HG03558 (cell line): ENCODE measurements around the gene FADD.

Source experiments
- ATAC-seq: cut with Tn5 transposase; IDR thresholded peaks from one replicate; pipeline ENCODE4 v1.9.1; 2021; ENCODE audit warnings: moderate number of reproducible peaks; ENCODE audit not compliant: unreplicated experiment; ENCODE audit errors: extremely low read depth

FADD gene, protein sequence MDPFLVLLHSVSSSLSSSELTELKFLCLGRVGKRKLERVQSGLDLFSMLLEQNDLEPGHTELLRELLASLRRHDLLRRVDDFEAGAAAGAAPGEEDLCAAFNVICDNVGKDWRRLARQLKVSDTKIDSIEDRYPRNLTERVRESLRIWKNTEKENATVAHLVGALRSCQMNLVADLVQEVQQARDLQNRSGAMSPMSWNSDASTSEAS

DNA sequence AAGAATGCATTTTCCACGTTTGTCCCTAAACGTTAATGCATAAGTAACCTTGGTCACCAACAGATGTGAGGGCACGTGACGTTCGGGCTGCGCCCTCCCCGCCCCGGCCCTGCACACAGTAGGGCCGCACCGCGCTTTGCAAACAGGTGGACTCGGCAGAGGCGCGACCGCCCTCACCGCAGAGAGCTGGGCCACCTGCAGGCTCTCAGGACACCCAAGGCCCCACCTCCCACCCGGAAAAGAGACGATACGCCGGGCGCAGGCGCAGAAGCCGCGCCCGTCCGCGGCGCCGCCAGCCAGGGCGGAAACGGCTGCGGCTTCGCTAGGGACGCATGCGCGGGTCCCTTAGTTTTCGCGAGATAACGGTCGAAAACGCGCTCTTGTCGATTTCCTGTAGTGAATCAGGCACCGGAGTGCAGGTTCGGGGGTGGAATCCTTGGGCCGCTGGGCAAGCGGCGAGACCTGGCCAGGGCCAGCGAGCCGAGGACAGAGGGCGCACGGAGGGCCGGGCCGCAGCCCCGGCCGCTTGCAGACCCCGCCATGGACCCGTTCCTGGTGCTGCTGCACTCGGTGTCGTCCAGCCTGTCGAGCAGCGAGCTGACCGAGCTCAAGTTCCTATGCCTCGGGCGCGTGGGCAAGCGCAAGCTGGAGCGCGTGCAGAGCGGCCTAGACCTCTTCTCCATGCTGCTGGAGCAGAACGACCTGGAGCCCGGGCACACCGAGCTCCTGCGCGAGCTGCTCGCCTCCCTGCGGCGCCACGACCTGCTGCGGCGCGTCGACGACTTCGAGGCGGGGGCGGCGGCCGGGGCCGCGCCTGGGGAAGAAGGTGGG, at the start of gene FADD:
TSS of gene FADD (plus strand) at position 377 of the 831 bp plus-strand sequence. CDS start at position 541, 164 bp downstream.
- ATAC-seq: peak; percentile 61

DNA sequence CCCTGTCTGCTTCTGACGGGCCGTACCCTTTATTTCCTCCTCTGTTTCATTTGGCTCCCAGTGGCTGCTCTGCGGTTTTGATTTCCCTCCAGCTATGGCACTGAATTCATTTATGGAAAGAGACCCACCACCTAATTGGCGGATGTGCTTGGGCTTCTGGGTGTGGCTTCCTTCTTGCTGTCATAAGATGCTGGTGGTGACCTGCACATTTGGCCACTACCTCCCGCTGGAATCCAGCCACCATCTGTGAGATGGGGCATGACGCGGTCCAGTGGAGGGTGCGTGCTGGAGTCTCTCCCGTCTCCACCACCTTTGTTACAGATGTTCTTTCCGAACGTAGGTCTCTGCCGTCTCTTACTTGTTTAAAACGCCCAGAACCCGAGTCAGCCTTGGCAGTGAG, 47.7 kb upstream of the FADD start:
- no peak for ATAC-seq

DNA sequence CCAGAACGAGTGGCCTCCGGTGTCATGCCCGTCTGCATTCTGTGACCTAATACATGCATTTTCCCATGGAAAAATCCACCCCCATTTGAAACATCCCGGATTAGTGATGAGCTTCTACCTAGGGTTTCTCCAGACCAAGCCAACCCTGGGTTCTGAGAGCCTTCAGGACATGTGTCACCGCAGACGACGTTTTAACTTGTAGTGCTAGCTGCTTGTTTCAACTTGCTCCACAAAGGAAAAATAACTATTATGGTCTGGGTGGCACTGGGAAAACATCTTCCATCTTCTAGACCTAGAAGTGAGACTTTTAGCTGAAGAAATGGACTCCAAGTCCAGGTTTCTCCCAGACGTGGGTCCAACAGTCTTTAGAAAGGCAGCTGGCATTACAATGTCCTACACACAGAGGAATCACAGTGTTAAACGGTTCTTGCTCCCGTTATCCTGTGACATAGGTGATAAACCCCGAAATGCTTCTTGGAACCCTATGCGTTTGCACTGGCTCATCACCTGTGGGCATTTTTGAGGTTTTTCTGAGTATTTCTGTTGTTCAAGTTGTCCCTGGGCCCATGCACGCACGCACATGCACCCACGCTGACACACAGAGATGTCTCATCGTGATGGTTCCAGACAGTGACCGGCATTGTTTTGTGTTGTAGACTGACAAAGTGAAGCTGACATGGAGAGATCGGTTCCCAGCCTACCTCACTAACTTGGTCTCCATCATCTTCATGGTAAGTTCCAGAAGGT, 46.6 kb upstream of the FADD start:
- ATAC-seq: no peak

DNA sequence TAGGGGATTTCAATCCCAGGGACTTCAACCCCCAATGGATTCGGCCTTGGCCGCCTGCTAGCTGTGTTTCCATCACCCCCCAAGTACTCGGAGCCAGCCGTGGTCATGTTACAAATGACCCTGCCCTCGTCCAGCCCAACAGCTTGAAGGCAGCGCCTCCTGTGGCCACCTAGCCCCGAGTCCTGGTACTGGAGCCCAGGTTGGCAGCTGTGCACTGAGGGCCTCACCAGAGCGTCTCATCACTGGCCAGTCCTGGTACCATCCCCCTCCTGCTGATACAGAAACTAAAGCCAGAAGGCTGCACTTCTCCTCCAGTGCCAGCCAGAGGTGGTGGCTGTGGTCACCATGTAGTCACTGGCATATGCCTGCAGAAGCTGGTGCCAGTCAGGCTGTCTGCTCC, 44.9 kb upstream of the FADD start:
- no peak for ATAC-seq

DNA sequence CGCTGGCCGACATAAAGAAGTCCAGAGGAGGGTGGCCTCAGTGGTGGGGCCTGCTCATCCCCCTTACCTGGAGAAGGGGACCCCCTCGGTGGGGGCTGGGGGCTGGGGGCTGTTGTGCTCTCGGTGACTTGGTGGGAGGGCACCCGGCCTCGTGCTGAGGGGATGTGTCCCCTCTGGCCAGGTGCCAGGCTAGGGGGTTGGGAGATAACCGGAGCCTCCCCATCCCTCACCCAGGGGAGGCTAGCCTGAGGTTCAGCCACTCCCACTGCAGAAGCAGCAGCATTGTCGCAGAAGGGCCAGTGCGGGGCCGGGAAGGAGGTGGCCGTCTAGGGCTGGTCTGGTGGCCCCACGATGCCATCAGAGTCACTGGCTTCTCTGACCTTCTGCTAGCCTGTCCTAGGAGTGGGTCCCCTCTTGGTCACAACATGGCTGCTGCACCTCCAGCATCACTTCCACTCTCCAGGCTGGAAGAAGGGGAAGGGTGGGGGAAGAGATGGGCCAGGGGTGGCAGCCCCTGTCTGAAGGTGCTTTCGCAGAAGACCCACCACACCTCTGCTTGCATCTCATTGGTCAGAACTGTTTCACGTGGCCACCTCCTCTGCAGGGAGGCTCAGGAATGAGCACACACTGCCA, 44.2 kb upstream of the FADD start:
- ATAC-seq: no peak

DNA sequence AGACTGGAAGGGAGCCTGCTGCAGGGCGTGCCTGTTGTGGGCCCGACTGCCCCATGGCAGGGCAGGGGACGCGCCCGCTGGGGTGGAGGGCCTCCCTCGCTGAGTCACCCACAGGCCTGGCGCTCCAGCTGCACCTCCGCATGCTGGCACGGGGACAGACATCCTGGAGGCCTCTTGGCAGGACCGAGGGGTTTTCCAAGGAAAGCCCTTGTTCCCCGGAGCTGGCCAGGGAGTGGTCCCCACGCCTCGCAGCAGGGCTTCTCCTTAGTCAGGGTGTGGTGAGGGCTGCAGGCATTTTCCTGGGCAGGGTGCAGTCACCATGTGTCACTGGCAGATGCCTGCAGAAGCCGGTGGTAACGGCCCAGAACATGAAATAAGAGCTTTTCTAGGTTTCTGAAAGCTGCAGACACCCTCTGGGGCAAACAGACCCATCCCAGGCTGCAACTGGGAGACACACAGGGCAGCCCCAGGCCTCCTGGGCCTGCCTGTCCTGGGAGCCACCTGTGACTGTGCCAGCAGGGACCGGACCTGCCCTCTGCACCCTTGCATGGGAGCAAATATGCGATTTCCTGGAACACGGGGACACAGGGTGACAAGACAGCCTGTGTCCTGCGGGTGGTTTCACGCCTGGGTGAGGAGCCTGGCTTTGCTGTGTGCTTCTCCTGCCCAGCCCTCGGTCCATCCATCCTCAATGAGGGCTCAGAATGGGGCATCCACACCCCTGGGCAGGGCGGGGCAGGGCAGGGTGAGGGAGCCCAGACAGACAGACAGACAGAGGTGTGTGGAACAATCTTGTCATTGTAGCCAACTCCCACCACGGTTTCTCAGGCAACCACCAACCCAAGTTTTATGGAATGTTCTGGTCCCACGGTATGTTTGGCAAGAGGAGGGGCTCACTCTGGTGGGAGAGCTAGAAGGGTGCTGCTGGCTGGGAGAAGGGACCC, 43.2 kb upstream of the FADD start:
- no peak for ATAC-seq

DNA sequence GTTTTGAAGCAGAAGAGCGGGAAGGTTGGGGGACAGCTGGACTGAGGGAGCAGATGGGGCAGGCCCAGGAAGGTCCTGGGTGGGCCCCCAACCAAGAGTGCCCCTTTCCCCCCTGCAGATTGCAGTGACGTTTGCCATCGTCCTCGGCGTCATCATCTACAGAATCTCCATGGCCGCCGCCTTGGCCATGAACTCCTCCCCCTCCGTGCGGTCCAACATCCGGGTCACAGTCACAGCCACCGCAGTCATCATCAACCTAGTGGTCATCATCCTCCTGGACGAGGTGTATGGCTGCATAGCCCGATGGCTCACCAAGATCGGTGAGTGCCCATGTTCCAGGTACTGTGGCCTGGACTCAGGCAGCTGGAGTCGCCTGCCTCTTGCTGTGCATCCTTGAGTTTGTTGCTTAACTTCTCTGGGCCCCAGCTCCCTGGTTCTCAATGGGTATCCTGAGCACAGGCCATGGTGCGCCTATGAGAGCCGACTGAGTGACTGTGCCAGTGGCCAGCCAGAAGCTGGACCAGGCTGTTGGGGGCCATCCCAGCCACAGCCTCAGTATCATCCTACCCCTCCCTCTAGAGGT, 42.0 kb upstream of the FADD start:
- no peak for ATAC-seq

DNA sequence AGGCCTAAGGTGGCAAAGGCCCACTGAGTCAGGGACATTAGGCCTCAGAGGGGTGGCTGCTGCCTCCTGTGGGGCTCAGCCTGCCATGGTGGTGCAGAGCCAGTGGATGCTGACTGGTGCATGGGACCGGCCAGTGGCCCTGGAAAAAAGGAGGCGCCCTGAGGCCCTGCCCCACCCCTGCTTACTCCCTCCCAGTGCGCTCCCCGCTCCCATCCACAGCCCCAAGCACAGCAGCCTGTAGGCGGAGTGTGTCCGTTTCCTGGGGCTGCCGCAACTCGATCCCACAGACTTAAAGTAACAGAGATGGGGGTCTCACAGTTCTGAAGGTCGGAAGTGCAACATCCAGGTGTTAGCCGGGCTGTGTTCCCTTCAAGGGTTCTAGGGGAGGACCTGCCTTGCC, 38.4 kb upstream of the FADD start:
- no peak for ATAC-seq

DNA sequence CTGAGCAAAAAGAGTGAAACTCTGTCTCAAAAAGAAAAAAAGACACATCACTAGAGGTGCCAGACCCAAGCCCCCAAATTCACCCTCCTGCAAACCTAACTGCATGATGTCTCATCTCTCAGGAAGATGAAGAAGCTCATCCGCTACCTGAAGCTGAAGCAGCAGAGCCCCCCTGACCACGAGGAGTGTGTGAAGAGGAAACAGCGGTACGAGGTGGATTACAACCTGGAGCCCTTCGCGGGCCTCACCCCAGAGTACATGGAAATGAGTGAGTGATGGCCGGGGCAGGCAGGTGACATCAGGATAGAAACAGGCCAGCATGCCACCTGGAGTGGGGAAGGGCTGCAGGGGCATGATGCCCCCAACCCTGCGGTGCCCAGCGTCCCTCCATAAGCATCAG, 36.0 kb upstream of the FADD start:
- no peak for ATAC-seq

DNA sequence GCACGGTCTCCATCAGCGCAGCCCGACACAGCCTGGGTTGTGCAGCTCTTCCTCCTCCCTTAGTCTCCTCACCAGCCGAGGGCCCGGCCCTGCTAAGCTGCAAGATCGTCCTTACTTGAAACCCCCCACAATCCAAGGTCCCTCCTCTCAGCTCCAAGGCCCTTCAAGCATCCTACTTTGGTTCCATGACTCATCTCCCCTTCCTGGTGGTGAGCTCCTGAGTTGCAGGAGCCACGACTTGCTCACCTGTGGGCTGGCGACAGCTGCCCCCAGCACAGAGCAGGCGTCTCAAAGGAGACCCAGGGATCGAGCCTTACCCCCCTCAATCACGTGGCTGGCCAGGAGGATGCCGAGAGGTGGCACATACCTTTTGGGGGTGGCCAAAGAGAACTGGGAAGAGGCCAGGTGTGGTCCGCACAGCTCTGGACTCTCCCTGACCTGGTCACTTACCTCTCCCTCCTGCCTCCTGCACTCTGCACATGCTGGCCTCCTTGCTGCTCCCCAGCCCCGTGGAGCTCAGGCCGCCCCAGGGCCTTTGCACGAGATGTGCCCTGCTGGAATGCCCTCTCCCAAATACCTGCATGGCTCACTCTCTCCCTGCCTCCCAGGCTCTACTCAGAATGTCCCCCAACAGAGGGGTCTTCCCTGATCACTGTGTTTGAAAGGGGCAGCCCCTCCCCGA, 35.2 kb upstream of the FADD start:
- no peak for ATAC-seq

DNA sequence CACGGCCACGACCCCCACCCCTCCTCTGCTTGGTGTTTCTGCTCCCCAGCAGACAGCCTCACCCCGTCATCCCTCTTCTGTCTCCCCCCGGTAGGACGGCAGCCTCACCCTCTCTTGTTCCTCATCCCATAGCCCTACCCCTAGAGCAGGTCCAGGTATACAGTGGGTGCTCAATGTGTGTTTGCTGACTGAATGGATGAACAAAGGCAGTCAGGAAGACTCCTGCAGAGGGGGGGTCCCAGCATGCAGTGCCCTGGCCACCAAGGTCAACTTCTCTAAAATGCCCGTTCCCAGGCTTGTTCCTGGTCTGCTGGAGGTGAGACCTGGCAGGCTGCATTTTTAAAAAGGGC, 34.7 kb upstream of the FADD start:
- no peak for ATAC-seq

DNA sequence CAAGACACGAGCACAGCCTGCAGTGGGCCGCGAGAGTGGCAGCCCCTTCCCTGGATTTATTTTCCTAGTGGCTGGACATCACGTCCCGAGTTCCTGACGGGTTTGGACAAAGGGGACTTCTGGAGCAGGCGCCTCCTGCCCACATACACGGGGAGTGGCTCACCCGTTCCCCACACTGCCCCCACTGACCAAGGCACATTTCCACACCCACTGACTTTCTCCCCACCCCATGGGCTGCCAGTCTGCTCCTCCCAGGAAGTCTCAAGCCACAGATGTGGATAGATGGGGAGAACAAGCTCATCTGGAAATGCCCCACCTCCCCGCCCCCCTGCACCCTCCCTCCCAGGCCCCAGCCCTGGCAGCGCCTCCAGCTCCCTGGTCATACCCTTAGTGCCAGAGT, 34.0 kb upstream of the FADD start:
- ATAC-seq: no peak

DNA sequence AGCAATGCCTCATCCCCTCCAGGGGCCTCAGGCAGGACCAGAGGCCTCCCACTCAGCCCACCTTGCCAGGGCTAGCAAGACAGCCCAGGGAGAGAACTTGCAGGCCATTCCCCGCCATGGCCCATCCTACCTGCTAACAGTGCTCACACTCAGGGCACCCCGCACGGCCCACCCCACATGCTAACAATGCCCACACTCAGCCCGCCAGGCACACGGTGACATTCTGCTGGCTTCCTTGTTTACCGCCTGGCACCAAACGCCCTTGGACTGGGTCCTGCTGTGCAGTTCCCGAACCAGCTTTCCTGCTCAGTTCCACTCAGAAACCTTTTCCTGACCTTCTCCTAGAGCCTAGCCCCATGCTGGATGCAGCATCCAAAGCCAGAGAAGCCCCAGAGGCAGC, 33.5 kb upstream of the FADD start:
- no peak for ATAC-seq

DNA sequence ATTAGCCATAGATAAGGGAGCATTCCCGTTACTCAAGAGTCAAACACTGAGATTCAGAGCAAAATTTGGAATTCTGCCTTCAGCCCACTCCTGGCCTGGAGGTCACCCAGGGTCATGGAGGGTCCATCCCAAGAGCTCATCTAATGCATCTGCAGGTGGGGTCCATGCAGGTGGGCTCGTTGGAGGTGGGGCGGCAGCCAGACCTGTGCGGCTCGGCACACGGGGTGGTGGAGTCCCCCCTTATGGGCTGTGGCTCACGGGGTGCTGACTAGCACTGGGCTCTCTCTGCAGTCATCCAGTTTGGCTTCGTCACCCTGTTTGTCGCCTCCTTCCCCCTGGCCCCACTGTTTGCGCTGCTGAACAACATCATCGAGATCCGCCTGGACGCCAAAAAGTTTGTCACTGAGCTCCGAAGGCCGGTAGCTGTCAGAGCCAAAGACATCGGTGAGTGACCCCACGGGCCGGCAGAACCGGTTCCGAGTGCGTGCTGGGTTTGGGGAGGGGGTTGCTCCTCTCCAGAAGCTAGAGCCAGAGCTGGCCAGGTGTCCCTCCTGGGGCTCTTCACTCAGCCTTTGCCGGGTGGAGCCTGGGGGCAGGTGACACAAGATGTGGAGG, 32.4 kb upstream of the FADD start:
- no peak for ATAC-seq

DNA sequence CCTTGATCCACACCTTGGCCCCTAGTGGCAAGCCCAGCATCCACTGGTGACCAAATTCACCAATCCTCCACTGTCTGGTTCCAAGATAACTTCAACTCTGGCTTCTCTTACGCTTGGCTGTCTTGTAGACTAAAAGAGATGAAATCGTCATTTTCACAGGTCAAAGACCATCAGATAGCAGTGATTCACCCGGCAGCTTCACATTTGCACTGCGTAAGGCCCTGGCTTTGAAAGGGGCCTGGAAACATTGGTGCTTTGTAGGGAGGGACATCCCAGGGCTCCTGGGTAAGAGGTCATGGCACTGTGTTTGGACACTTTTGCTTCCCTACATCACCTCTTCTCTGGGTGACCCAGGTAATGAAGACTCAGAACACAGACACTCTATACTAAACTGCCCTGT, 30.1 kb upstream of the FADD start:
- no peak for ATAC-seq

DNA sequence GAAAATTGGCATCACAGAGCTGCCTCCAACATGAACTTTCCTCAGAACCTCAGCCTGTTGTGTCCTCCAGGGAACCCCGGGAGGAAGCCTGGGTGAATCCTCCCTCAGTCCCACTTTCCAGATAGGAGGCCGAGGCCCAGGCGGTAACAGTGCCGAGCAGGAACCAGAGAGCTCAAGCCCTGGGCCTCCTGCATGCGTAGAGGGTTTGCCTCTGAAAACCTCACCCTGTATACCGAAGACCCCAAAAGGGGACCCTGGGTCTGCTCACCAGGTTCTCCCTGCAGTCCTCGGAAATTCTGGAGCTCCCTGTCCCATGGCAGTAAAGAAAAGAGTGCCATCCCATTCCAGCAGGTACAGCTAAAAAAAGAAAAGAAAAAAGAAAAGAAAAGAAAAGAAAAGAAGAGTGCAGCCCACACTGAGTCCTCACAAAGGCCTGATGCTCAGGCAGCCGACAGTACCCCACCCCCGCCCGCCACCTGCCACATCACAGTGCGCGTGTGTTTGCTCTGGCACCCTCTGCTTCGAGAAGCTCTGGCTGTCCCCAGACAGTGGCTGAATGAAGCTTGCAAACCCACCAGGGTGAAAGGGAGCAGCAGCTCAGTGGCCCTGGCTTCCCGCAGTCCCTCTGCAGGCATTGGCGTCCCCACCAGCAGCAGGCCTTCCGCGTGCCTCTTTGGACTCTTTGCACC, 28.4 kb upstream of the FADD start:
- no peak for ATAC-seq

DNA sequence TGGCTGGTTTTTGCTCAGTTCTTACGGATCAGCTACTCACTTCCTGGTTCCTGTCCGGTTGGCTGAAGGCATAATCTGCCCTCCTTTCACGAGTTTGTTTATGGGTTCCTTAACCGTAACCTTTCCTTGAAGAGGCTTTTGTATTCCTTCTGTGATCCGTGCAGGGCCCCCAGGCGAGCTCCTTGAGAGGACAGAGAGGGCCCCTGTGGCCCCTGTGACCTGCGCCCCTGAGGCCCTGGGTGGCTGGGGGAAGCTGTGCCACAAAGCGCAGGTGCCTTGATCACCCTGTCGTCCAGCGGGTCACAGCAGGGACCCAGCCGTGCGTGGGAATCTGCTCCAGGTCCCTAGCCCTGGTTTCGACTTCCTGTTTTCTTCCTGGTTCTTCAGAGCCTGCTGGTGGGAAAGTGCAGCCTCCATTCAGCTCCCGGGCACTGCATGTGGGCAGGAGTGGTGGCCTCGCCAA, 27.8 kb upstream of the FADD start:
- ATAC-seq: no peak
